Keratinocyte (primary cell): ENCODE data around the gene EME2.

Experiments used
- CTCF ChIP-seq, 3 experiments: IDR thresholded peaks in 1 of 3; conservative IDR thresholded peaks in 1 of 3; optimal IDR thresholded peaks in 1 of 3; 2 replicates in 2 of 3; 3 replicates in 1 of 3; pipeline versions ENCODE3 to v1.5.1; 2011; ENCODE audit warnings: low read length in 3 of 3, mild to moderate bottlenecking in 3 of 3, moderate library complexity in 2 of 3, control low read depth in 1 of 3, inconsistent platforms in 1 of 3; ENCODE audit not compliant: insufficient read depth in 2 of 3; ENCODE audit errors: extremely low read depth in 1 of 3
- EZH2 ChIP-seq: IDR thresholded peaks from one replicate; pipeline ENCODE4 v1.6.1; 2012; ENCODE audit warnings: inconsistent platforms, mild to moderate bottlenecking, low read length, moderate library complexity

GRCh38 chr16:1760911-1761310 lies 11.7 kb upstream of the EME2 start:
- TF ChIP-seq CTCF (optimal IDR thresholded peaks at IDR 0.05 in 1 of 3, IDR thresholded peaks at IDR 0.05 in 1 of 3, conservative IDR thresholded peaks at IDR 0.05 in 1 of 3; ENCODE audit: extremely low read depth in 1 of 3, insufficient read depth in 2 of 3, low read length in 3 of 3) (no peak), EZH2 (no peak)
